Heart left ventricle (tissue), 11 donors: ENCODE results near the gene MAP3K15. TPM values are rescaled to one million over a fixed set of nuclear protein-coding genes. Genes with fewer than 3 reads are reported as not detected.

Experiments used
- polyA plus RNA-seq, 2 donors: library from polyadenylated mRNA; stranded (reverse); fragments of 200-250 nt; gene quantifications; one replicate each; pipeline ENCODE4 v1.2.3, GENCODE V29; 2013
- total RNA-seq, 9 donors: library from RNA; depleted of rRNA in 2 of 9; stranded (reverse); fragments of >200 nt in 2 of 9; fragmentation: NEBNext Ultra II Directional in 3 of 9; extraction: Animal tissue kit (Norgen Biotek cat#: 25700) in 3 of 9; gene quantifications; one replicate each; pipeline versions ENCODE4 v1.1.0 to v1.2.4, GENCODE V29; 2016 to 2023
- donor health status: ischemic (EF 13 %, LVEDD 7.1; RV severe dilation, severe dysfunction).
- donor health status: healthy with polysubstance abuse.
- donor health status: DM: no; HTN: yes; CAD: no.
- donor health status: DM: no; HTN: no; CAD: no.
- donor health status: ischemic (EF 25% LVEDD 5.7; RV mildly dilated, moderate dysfunction).
- donor health status: healthy.
- donor health status: DM: yes; HTN: yes; CAD: no.
- donor health status: PGD.
- donor health status: nonischemic (EF 23%, LVEDD 6.1; RV moderate dilation, normal function).

The MAP3K15 gene
- total and polyA plus RNA-seq, 11 donors: 0.09 to 0.15 (median 0.13) TPM; not detected in 7

Other genes starting within 250 kb of the MAP3K15 start
- 1,000 to 10,000 TPM in 4 of 9 donors, 100 to 1,000 TPM in 5; 235 to 1,225 (median 919) TPM for gene PDHA1, start 171.6 kb downstream of the MAP3K15 start, total RNA-seq
- gene PDHA1, start 171.6 kb downstream of the MAP3K15 start, polyA plus RNA-seq: 1,000 to 10,000 TPM in 1 of 2 donors, 100 to 1,000 TPM in 1; 583 to 1,189 TPM